UCSD-AML1 (cell line): ENCODE results near the gene CEBPE.

Source experiments
- DNase-seq: peaks from one replicate; lab custom pipeline; 2025; ENCODE audit not compliant: unreplicated experiment; lab: John Stamatoyannopoulos, UW

Gene CEBPE

DNA sequence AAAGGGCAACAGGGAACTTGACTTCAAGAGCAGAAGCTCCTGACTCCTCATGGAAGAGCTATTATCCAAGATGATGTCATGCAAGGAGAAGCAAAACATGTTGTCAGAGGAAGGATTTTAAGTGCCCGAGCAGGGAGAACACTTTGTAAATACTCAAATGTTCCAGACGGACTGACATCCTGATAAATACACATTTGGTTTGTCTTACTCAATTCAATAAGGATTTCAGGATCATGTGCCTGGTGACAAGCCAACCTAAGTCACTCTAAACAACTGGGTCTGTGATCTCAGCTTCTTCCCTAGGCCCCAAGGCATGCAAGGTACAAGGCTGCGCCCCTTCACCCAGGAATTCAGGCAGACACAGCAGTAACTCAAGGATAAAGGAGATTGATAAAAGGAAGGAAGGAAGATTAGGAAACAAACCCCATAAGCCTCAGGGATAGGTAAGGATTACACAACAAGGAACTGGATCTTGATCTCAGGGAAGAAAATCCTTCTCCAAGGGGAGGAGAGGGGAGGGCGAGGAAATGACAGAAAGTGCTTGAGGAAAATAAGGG lies 26.8 kb upstream of the CEBPE start:
- DNase-seq = no peak

DNA sequence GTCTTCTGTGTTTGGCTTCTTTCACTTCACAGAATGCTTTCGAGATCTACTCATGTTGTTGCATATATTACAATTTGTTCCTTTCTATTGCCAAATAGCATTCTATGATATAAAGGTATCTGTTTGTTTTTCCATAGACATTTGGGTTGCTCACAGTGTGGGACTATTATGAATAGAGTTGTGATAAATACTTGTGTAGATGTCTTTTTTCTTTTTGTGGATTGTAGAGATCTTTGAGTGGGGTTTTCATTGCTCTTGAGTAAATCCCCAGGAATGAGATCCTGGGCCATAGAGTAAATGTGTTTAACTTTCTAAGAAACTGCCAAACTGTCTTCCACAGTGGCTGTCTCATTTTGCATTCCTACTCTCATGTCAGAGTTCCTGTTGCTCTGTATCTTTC lies 24.9 kb upstream of the CEBPE start:
- DNase-seq = no peak

- DNase-seq = no peak
Measured at GRCh38 chr14:23142826-23143225, 23.8 kb upstream of the CEBPE start.

DNA sequence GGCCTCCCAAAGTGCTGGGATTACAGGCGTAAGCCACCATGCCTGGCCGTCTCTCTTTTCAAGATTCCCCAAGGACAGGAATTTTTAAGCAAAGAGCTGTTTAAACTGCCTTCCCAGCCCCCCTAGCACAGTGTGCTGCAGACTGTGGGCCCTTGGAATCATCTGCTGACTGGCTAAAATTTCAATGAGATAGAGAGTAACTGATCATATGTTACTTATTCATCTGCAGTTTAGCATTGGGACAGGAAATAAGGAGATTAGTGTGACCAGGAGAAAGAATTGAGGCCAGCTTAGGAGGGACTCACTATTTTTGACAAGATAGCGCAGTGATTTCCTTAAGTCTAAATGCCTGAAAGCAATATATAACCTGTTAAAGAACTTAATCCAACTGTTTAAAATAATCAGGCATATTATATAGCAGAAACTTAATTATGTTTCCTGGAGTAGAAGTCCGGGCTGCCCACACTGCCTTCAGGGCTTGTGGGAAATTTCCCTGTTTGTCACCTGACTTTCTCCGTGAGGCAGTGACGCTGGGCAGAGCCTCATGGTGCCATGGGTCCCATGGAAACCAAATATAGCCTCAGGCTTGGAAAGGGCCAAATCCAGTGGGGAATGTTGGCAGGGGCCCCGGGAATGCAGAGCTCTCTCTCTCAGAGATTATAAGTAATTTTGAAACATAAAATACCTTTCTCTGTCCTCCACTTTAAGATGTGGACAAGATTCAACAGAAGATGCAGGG lies 22.8 kb upstream of the CEBPE start:
- DNase-seq = no peak

- no peak for DNase-seq
Measured at GRCh38 chr14:23140371-23140770, 21.3 kb upstream of the CEBPE start.

GRCh38 chr14:23139874-23140273 lies 20.8 kb upstream of the CEBPE start:
- no peak for DNase-seq

DNA sequence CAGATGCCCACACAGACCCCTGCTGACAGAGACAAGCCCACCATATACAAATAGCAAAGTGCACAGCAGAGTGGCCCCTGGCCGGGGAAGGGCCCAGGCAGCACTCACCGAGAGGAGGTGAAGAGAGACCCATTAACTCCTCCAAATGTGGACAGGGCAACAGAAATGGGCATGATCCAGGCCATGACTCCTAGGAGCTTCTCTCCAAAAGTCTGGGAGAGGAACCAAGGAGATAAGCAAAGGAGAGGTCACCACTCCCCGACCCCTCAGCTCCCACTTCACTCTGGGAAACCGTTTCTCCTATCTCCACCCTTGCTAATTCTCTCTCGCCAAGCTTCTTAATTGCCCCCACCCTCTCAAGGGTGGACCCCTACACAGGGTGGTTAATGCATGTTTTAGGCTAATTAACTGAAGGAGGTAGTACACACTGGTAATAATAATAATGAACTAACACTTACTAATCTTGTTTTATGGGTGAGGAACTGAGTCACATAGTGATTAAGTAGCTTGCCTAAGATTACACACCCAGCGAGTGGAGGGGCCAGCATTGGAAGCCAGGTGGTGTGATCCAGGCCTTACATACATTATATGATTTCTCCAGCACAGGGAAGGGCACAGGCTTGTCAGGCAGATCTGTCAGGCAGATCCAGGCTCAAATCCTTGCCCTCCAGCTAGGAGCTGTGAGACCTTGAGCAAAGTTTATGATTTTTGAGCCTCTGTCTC lies 18.9 kb upstream of the CEBPE start:
- no peak for DNase-seq

- no peak for DNase-seq
Measured at GRCh38 chr14:23137192-23137812, 18.2 kb upstream of the CEBPE start.

GRCh38 chr14:23136566-23137133 lies 17.6 kb upstream of the CEBPE start:
- DNase-seq = no peak

DNA sequence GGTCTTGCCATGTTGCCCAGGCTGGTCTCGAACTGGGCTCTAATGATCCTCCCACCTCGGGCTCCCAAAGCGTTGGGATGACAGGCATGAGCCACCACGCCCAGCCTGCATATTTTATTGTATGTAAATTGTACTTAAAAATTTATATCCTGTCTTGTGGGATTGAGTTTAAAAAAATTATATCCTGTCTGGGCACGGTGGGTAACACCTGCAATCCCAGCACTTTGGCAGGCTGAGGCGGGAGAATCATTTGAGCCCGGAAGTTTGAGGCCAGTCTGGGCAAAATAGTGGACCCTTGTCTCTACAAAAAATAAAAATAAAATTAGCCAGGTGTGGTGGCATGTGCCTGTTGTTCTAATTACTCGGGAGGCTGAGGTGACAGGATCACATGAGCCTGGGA lies 13.9 kb upstream of the CEBPE start:
- DNase-seq = no peak

- DNase-seq = no peak
Measured at GRCh38 chr14:23131482-23131881, 12.4 kb upstream of the CEBPE start.

GRCh38 chr14:23130871-23131270 lies 11.8 kb upstream of the CEBPE start:
- no peak for DNase-seq

DNA sequence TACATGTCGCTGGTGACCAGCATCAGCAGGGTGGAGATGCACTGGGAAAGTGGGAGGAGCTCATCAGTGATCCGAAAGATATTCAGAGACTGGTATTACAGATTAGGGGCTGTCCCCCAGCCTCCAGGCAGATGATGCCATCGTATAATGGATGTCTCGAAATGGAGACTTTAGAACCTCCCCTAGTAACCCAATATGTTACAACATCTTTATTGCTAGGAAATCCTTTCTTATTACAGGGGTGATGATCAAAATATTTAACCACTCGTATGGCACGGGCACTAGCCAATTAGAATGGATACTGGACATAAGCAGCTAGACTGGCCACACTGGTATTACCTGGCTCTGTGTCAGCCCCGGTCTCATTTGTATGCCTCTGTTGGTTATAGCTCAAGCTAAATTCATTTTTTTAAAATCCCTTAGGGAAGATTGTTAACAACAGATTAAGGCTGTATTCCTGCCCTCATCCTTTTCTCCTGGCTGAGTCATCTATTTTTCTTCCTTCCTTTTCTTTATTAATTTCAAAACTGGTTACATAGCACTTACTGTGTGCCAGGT lies 10.8 kb upstream of the CEBPE start:
- no peak for DNase-seq

DNA sequence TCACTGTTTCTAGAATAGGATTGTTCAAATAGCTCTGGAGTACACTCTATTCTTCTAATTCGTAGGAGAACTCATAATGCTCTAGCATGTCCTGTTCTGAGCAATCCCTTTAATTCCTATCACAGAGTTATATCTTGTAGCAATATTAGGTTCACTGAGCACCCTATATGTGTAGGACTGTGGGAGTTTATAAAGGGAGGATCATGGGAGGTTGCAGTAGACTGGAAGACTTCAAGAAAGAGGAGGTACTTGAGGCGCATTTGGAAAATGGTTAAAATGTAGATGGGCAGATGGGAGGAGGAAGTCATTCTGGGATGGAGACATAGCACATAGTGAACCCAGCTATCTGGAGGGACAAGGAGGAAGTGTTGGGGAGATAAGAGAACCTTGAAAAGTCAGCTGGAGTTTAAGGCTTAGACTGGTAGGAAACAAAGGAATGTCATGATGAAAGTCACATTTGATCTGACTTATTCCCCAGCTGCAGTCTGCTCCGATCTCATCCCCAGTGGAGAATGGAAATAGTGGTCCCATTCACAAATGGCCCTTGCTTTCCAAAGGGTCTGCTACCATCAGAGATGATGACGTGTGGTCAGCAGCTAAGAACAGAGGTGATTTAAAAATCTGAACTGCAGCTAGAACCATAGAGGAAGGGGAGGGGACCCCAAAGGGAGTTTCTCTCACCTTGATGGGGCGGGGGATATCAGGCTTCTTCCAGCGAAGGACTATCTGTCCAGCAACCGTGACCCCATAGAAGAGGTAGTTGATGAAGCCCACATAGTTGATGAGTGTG lies 10.1 kb upstream of the CEBPE start:
- no peak for DNase-seq

DNA sequence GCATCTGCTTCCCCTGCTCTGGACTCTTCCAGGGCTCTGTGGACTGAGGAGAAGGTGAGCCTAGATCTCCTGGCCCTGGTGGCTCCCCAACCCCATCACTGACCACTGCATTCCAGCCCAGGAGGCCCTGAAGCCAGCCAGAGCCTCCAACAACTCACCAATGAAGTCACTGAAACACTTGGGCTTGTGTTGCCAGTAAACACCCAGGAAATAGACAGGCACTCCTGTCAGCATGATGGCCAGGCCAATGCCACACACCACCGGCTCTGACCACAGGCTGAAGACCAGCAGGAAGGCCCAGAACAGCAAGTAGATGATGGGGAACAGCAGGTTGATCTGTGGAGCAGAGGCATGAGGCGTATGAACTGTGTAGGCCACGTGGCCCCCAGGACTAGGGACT lies 8.8 kb upstream of the CEBPE start:
- no peak for DNase-seq

DNA sequence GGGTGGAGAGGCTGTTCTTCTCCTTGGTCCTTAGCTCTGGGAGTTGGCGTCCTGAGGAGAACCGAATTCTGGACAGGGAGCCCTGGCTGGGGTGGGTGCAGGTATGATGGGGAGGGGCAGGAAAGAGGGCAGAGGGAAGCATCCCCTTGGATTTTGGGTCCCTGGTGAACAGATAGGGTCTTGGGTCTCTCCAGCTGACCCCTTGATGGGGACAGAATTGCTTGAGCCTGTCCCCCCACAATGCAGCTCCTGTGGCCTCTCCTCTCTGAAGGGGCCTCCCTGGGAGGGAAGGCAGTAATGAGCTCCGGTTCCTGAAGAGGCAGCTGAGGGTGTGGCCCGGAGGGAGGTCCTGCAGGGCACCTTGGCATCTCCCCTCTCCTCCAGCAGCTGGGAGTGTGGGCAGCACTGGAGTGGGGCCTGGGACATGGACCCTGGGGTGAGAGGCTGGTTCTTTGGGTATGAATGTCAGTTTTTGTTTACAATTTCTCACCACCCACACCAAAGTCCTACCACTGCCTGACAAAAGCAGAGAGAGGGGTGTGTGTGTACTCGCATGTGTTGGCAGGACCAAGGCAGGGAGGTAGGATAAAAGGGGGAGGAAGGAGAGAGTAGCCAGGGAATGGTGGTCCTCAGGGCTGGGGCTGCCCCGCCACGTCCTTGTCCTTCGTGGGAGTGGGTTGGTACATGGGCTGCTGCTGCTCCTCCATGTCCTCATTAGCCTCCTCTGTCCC lies 7.7 kb upstream of the CEBPE start:
- DNase-seq = no peak

DNA sequence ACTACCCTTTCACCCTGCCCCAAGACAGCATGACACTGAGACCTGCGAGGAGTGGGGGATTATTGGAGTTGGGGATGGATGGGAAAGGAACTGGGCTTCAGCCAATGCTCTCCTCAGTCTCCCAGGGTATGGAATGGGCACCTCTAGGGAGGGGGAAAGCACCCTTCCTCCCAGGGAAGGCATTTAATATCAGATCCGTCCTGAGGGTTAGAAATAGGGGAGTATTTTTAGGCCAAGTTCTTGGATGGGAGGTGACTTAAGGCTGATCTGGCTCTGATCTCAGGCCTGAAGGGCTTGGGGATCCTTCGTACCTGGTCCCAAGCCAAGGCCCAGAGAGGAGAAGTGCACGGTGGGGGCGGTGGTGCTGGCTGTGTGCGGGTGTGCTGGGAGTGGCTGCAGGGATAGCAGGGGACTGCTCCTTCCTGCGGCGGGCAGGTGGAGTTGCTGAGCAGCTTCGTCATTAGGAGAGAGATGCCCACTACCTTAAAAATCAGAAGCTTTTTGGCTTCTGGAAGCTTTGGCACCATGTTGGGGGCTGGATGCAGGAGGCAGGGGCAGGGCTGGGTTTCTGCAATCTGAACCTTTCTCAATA lies 7.0 kb upstream of the CEBPE start:
- no peak for DNase-seq

DNA sequence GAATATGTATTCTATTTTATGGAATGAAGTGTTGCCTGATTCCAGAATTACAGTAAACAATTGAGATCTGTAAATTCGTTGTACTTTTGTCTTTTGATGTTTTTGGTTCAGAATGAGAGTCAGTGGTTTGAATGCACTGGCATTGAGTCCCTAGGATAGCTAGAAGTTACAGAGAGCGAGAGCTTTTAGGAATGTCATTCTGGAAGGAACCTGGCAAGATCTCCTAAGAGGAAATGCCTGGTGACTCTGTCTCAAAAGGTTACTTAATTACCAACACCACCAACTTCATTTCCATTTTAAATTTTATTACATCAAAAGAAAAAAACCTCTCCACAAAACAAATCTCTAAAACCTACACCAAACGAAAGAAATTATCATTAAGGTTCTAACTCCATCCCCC lies 6.0 kb upstream of the CEBPE start:
- DNase-seq = no peak

DNA sequence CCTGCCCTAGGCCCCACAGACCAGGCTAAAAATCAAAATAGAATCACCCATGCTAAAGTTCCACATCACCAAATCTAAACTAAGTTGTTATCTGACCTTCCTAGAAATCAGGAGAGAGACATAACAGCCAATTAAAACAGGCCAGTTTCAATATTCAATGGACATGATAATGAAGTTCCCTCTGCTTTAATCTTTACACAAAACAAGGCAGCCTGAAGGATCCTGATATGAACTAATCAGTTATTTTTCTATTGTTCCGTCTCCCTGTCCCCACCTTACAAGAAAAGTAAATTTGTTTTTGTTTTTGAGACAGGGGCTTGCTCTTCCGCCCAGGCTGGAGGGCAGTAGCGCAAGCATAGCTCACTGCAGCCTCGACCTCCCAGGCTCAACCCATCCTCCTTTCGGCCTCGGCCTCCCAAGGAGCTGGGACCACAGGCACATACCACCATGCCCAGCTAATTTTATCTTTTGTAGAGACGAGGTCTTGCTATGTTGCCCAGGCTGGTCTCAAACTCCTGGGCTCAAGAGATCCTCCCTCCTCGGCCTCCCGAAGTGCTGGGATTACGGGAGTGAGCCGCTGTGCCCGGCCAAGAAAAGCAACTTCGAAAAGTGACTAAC lies 5.4 kb upstream of the CEBPE start:
- no peak for DNase-seq
